Activated CD8-positive, alpha-beta memory T cell treated with anti-CD3 and anti-CD28 coated beads, Interleukin-2, amount 50 U/mL, for 1 hour (primary cell): ENCODE results near the gene PRKACB.

Experiments used
- DNase-seq: peaks from one replicate; pipeline ENCODE4 v3.0.0-alpha.2; 2020; ENCODE audit errors: extremely low read depth

PRKACB gene

GRCh38 chr1:84156210-84156621 is 12.1 kb downstream of the PRKACB start:
- DNase-seq, result no peak

- no peak for DNase-seq
Measured at GRCh38 chr1:84159533-84160240, 15.6 kb downstream of the PRKACB start.

- DNase-seq, result no peak
Measured at GRCh38 chr1:84162295-84162694, 18.2 kb downstream of the PRKACB start.

- DNase-seq, result no peak
Measured at GRCh38 chr1:84163123-84163931, 19.3 kb downstream of the PRKACB start.

- no peak for DNase-seq
Measured at GRCh38 chr1:84164161-84164560, 20.1 kb downstream of the PRKACB start.

GRCh38 chr1:84164567-84165021 is 20.5 kb downstream of the PRKACB start:
- no peak for DNase-seq

- no peak for DNase-seq
Measured at GRCh38 chr1:84165601-84166000, 21.5 kb downstream of the PRKACB start.

GRCh38 chr1:84166797-84167196 is 22.7 kb downstream of the PRKACB start:
- no peak for DNase-seq

- no peak for DNase-seq
Measured at GRCh38 chr1:84168783-84169182, 24.7 kb downstream of the PRKACB start.

GRCh38 chr1:84170171-84170570 is 26.1 kb downstream of the PRKACB start:
- DNase-seq, result no peak

- DNase-seq, result no peak
Measured at GRCh38 chr1:84171481-84171880, 27.4 kb downstream of the PRKACB start.

- no peak for DNase-seq
Measured at GRCh38 chr1:84174051-84174556, 30.0 kb downstream of the PRKACB start.

- DNase-seq, result no peak
Measured at GRCh38 chr1:84181350-84182005, 37.4 kb downstream of the PRKACB start.

GRCh38 chr1:84190455-84190854 is 46.4 kb downstream of the PRKACB start:
- no peak for DNase-seq

- no peak for DNase-seq
Measured at GRCh38 chr1:84192681-84193080, 48.6 kb downstream of the PRKACB start.

- no peak for DNase-seq
Measured at GRCh38 chr1:84198832-84199231, 54.8 kb downstream of the PRKACB start.

GRCh38 chr1:84199257-84199656 is 55.2 kb downstream of the PRKACB start:
- DNase-seq, result no peak

GRCh38 chr1:84202126-84202525 is 58.1 kb downstream of the PRKACB start:
- no peak for DNase-seq

GRCh38 chr1:84206375-84206774 is 62.3 kb downstream of the PRKACB start:
- no peak for DNase-seq

GRCh38 chr1:84208935-84209334 is 64.9 kb downstream of the PRKACB start:
- no peak for DNase-seq

GRCh38 chr1:84214115-84214956 is 70.3 kb downstream of the PRKACB start:
- DNase-seq, result no peak
